MM.1S (cell line): ENCODE measurements around the gene DHX35.

Source experiments
- DNase-seq: peaks from one replicate; pipeline ENCODE4 v3.0.0-alpha.2; 2015
- H2AFZ ChIP-seq: fragments of 300-600 bp; sonication (generic); 2 replicates; pipeline ENCODE4 v1.6.0; 2016; ENCODE audit warnings: antibody characterized with exemption, low read length
- H3F3A ChIP-seq: fragments of 300-600 bp; sonication (generic); 2 replicates; pipeline ENCODE4 v1.6.1; 2016; ENCODE audit warnings: mild to moderate bottlenecking, antibody characterized with exemption, low read length, moderate library complexity, mixed read lengths; ENCODE audit not compliant: insufficient read depth
- H3K27ac ChIP-seq: fragments of 300-600 bp; sonication (generic); 2 replicates; pipeline ENCODE4 v1.5.1; 2016; ENCODE audit warnings: mild to moderate bottlenecking, low read length
- H3K27me3 ChIP-seq: fragments of 300-600 bp; sonication (generic); replicated peaks from 2 replicates; pipeline ENCODE4 v1.6.0; 2016; ENCODE audit warnings: low read length; ENCODE audit not compliant: insufficient read depth
- H3K36me3 ChIP-seq: fragments of 300-600 bp; sonication (generic); replicated peaks from 2 replicates; pipeline ENCODE4 v1.6.1; 2016; ENCODE audit warnings: mild to moderate bottlenecking, low read length, mixed read lengths; ENCODE audit not compliant: insufficient read depth
- H3K4me1 ChIP-seq: fragments of 300-600 bp; sonication (generic); 2 replicates; pipeline ENCODE4 v1.6.1; 2016; ENCODE audit warnings: low read length, mixed read lengths
- H3K4me2 ChIP-seq: fragments of 300-600 bp; sonication (generic); 2 replicates; pipeline ENCODE4 v1.6.0; 2016; ENCODE audit warnings: low read depth, low read length
- H3K4me3 ChIP-seq: fragments of 300-600 bp; sonication (generic); 2 replicates; pipeline ENCODE4 v1.5.1; 2016; ENCODE audit warnings: low read length, mixed read lengths
- H3K79me2 ChIP-seq: fragments of 300-600 bp; sonication (generic); 2 replicates; pipeline ENCODE4 v1.6.1; 2016; ENCODE audit warnings: mixed run types, low read length, mixed read lengths
- H3K9ac ChIP-seq: fragments of 300-600 bp; sonication (generic); 2 replicates; pipeline ENCODE4 v1.6.1; 2016; ENCODE audit warnings: low read length, mixed read lengths
- H3K9me2 ChIP-seq: fragments of 300-600 bp; sonication (generic); replicated peaks from 2 replicates; pipeline ENCODE4 v1.6.1; 2016; ENCODE audit warnings: mild to moderate bottlenecking, low read length, mixed read lengths; ENCODE audit not compliant: insufficient read depth
- H3K9me3 ChIP-seq: fragments of 300-600 bp; sonication (generic); replicated peaks from 2 replicates; pipeline ENCODE4 v1.6.1; 2016; ENCODE audit warnings: mild to moderate bottlenecking, low read length, mixed read lengths; ENCODE audit not compliant: insufficient read depth
- H4K20me1 ChIP-seq: fragments of 300-600 bp; sonication (generic); 2 replicates; pipeline ENCODE4 v1.6.1; 2016; ENCODE audit warnings: mild to moderate bottlenecking, low read length, moderate library complexity, mixed read lengths; ENCODE audit not compliant: insufficient read depth
- CTCF ChIP-seq: fragments of 300-600 bp; sonication (generic); IDR thresholded peaks from 2 replicates; pipeline ENCODE4 v1.5.1; 2016; ENCODE audit warnings: antibody characterized with exemption, low read length, mixed read lengths
- EZH2 ChIP-seq: fragments of 300-600 bp; sonication (generic); optimal IDR thresholded peaks from 2 replicates; pipeline ENCODE3; 2017; ENCODE audit warnings: low read depth, mild to moderate bottlenecking, antibody characterized with exemption, low read length, mixed read lengths
- EZH2phosphoT487 ChIP-seq: fragments of 300-600 bp; sonication (generic); IDR thresholded peaks from 2 replicates; pipeline ENCODE4 v1.6.1; 2018; ENCODE audit warnings: antibody characterized with exemption, low read length

DHX35 gene

GRCh38 chr20:38935285-38935684, 26.9 kb upstream of the DHX35 start:
- Histone ChIP-seq H3K4me3 (no peak overlapping the region), H4K20me1 (peaks cover 5% of the 10 kb centered on the region; the same call in 1 of the 2 replicates), H3K9me3 (no peaks in the 10 kb centered on the region), H3K4me2 (no peak overlapping the region), H3K4me1 (no peaks in the 10 kb centered on the region; the same call in 1 of the 2 replicates), H3K9ac (no peak overlapping the region), H3K9me2 (no peaks in the 10 kb centered on the region), H3K36me3 (no peaks in the 10 kb centered on the region; the same call in none of the 2 replicates), H3F3A (no peaks in the 10 kb centered on the region), H3K79me2 (peaks cover 100% of the 10 kb centered on the region), H3K27me3 (no peaks in the 10 kb centered on the region), H2AFZ (no peak overlapping the region), H3K27ac (no peak overlapping the region)
- TF ChIP-seq EZH2phosphoT487 (no peak), EZH2 (no peak), CTCF (no peak)
- DNase-seq: no peak

GRCh38 chr20:38935967-38936407, 26.2 kb upstream of the DHX35 start:
- peaks cover 3% of the 10 kb centered on the region for H3K36me3 ChIP-seq
- H3K4me3 ChIP-seq: no peak overlapping the region
- no peak for TF ChIP-seq EZH2
- TF ChIP-seq EZH2phosphoT487: no peak
- no peak for TF ChIP-seq CTCF
- no peaks in the 10 kb centered on the region for H3F3A ChIP-seq
- H4K20me1 ChIP-seq: peaks cover 5% of the 10 kb centered on the region; the same call in 1 of the 2 replicates
- H3K9me2 ChIP-seq: no peaks in the 10 kb centered on the region
- H3K9ac ChIP-seq: no peak overlapping the region
- H3K4me2 ChIP-seq: no peak overlapping the region
- H3K27me3 ChIP-seq: no peaks in the 10 kb centered on the region
- H3K27ac ChIP-seq: no peak overlapping the region
- H3K9me3 ChIP-seq: no peaks in the 10 kb centered on the region
- no peak for DNase-seq
- no peak overlapping the region for H2AFZ ChIP-seq
- H3K4me1 ChIP-seq: no peaks in the 10 kb centered on the region
- peaks cover 100% of the 10 kb centered on the region for H3K79me2 ChIP-seq

- DNase-seq: no peak
- Histone ChIP-seq H2AFZ (no peak overlapping the region), H3K27me3 (no peaks in the 10 kb centered on the region), H3K27ac (no peak overlapping the region), H3K4me2 (no peak overlapping the region), H3K79me2 (peaks cover 100% of the 10 kb centered on the region), H3K9ac (no peak overlapping the region), H3K4me3 (no peak overlapping the region), H4K20me1 (peaks cover 5% of the 10 kb centered on the region; the same call in 1 of the 2 replicates), H3K4me1 (no peaks in the 10 kb centered on the region), H3K9me3 (no peaks in the 10 kb centered on the region), H3F3A (no peaks in the 10 kb centered on the region), H3K36me3 (peaks cover 7% of the 10 kb centered on the region), H3K9me2 (no peaks in the 10 kb centered on the region)
- TF ChIP-seq CTCF: no peak
- TF ChIP-seq EZH2: no peak
- TF ChIP-seq EZH2phosphoT487: no peak
Observed at GRCh38 chr20:38937000-38937399, 25.1 kb upstream of the DHX35 start.
